HG03521 (cell line): ENCODE results near the gene CDH23.

Experiments
- ATAC-seq: cut with Tn5 transposase; IDR thresholded peaks from one replicate; pipeline ENCODE4 v1.9.1; 2021; ENCODE audit warnings: mild to moderate bottlenecking, moderate library complexity; ENCODE audit not compliant: unreplicated experiment

Gene CDH23

GRCh38 chr10:71419750-71420149 is 23.0 kb downstream of the CDH23 start:
- no peak for ATAC-seq

- ATAC-seq = no peak
These were observed 24.3 kb downstream of the CDH23 start for GRCh38 chr10:71421075-71421434.

GRCh38 chr10:71423250-71423649 is 26.5 kb downstream of the CDH23 start:
- ATAC-seq = no peak

GRCh38 chr10:71423901-71424300 is 27.2 kb downstream of the CDH23 start:
- no peak for ATAC-seq

- ATAC-seq = no peak
These were observed 27.9 kb downstream of the CDH23 start for GRCh38 chr10:71424496-71425194.

- ATAC-seq = no peak
These were observed 29.4 kb downstream of the CDH23 start for GRCh38 chr10:71426058-71426605.

- no peak for ATAC-seq
These were observed 30.5 kb downstream of the CDH23 start for GRCh38 chr10:71427246-71427645.

GRCh38 chr10:71429304-71429703 is 32.6 kb downstream of the CDH23 start:
- ATAC-seq = no peak

GRCh38 chr10:71429929-71430328 is 33.2 kb downstream of the CDH23 start:
- ATAC-seq = no peak

- ATAC-seq = no peak
These were observed 34.8 kb downstream of the CDH23 start for GRCh38 chr10:71431239-71432100.

GRCh38 chr10:71432101-71432905 is 35.6 kb downstream of the CDH23 start:
- ATAC-seq = no peak

- no peak for ATAC-seq
These were observed 36.4 kb downstream of the CDH23 start for GRCh38 chr10:71432956-71433767.

GRCh38 chr10:71433768-71434744 is 37.3 kb downstream of the CDH23 start:
- no peak for ATAC-seq

- no peak for ATAC-seq
These were observed 38.2 kb downstream of the CDH23 start for GRCh38 chr10:71434760-71435394.

- no peak for ATAC-seq
These were observed 39.0 kb downstream of the CDH23 start for GRCh38 chr10:71435571-71436267.

- no peak for ATAC-seq
These were observed 39.8 kb downstream of the CDH23 start for GRCh38 chr10:71436268-71437125.

GRCh38 chr10:71437537-71438092 is 40.9 kb downstream of the CDH23 start:
- no peak for ATAC-seq
